Large intestine (tissue), 3 donors: ENCODE data around the gene DERA. TPM values are rescaled to one million over a fixed set of nuclear protein-coding genes. Genes with fewer than 3 reads are reported as not detected.
"Not testable (repeated sequence)": the region's sequence is repeated elsewhere in the genome, so short reads cannot be mapped to it uniquely, and the experiment has no call there.

Experiments
- DNase-seq, 2 donors: peaks; one replicate each; pipeline versions ENCODE4 v3.0.0 to v3.0.0-alpha.2; 2013
- H3K27ac ChIP-seq: one replicate; pipeline ENCODE4 v1.5.1; 2013; ENCODE audit warnings: low read length
- H3K27me3 ChIP-seq: 2 replicates; pipeline ENCODE4 v1.6.1; 2013; ENCODE audit warnings: low read length; ENCODE audit not compliant: control insufficient read depth, insufficient read depth
- H3K36me3 ChIP-seq: 2 replicates; pipeline ENCODE4 v1.6.1; 2013; ENCODE audit warnings: low read length; ENCODE audit not compliant: control insufficient read depth, insufficient read depth
- H3K4me1 ChIP-seq: one replicate; pipeline ENCODE4 v1.6.1; 2013; ENCODE audit warnings: low read length; ENCODE audit not compliant: control insufficient read depth, insufficient read depth
- H3K4me3 ChIP-seq: one replicate; pipeline ENCODE4 v1.5.1; 2013; ENCODE audit warnings: low read length
- H3K9me3 ChIP-seq: one replicate; pipeline ENCODE4 v1.6.1; 2013; ENCODE audit warnings: mild to moderate bottlenecking, low read depth, low read length, moderate library complexity; ENCODE audit not compliant: control insufficient read depth
- WGBS: methylation state at CpG from one replicate; pipeline ENCODE4 v1.1.5; 2013; ENCODE audit warnings: low lambda C conversion rate; ENCODE audit not compliant: insufficient coverage; 5-methylcytosine and 5-hydroxymethylcytosine counted together
- polyA plus RNA-seq: library from polyadenylated mRNA; unstranded; fragments of 120-200 nt; gene quantifications from one replicate; pipeline ENCODE4 v1.2.1, GENCODE V29; 2013

The DERA gene
- polyA plus RNA-seq, 1 donor, result 68.0 TPM

DNA sequence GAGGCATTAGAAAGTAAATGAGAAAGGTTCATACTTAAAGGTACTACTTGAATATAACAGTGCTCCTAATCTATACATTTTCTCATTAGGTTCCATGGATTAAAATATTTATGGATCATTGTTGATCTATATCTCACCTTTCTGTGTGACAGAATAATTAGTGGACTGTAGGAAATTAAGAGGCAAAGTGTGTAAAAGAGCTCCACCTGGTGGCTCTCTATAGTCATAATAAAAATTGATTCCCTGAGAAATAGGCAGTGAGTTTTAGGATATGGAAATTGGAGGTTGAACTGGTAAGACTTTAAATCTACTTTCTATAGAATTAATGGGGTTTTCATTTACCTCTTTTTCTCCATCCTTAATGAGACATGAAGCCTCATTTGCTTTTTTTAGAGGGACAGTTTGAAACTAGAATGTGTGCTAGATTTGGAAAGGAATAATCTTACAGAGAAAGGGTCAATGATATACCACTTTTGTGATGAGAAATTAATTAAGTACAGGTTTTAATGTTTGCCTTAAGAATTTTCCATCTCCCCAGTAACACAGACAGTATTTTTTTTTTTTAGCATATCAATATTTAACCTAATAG is 11.8 kb upstream of the DERA start:
- Histone ChIP-seq H3K36me3 (peaks cover 65% of the 10 kb centered on the region), H3K27ac (no peak overlapping the region)

DNA sequence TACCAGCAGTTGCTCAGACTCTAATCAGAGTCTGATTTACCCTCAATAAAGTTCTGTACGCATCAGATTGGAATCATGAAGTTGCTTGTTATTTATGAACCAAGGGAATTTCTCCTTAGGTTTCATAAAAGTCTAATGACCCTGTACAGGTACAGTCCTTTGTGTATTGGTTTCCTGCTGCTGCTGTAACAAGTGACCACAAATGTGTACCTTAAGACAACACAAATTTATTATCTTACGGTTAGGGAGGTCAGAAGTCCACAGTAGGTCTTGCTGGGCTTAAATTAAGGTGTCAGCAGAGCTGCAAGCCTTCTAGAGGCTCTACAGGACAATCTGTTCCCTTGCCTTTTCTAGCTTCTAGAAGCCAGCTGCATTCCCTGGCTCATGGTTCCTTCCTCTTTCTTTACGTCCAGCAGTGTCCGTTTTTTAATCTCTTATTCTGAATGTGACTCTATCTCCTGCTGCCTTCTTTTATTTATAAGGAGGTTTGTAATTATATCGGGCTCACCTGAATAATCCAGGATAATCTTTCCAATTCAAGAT is 6.7 kb upstream of the DERA start:
- Histone ChIP-seq H3K4me3 (no peak overlapping the region), H3K36me3 (peaks cover 49% of the 10 kb centered on the region), H3K27ac (no peak overlapping the region), H3K27me3 (no peaks in the 10 kb centered on the region), H3K9me3 (no peaks in the 10 kb centered on the region), H3K4me1 (no peaks in the 10 kb centered on the region)
- WGBS, result 90% methylated on average over 2 of the region's 5 CpGs
- no peak for DNase-seq

More for the DNA sequence above, 11.8 kb upstream of the DERA start:
- DNase-seq, result no peak
- H3K4me1 ChIP-seq, result no peaks in the 10 kb centered on the region
- H3K4me3 ChIP-seq, result no peak overlapping the region
- H3K9me3 ChIP-seq, result no peaks in the 10 kb centered on the region
- no peaks in the 10 kb centered on the region for H3K27me3 ChIP-seq

DNA sequence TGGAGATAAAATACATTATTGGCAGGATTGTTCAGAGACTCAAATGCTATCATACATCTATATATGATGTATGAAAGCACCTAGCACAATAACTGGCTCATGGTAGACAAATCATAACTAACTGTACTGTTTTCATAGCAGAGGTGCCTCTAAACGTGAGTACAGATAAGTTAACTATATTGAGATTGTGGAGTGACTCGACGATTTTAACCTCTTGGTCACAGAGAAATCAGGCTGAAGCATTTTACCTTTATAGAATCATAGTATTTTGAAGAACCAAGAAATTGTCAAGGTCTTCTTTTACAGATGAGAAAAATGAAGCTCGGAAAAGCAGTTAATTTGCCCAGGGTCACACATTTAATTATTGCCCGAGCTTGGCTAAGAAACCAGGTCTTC is 666 bp upstream of the DERA start:
- Histone ChIP-seq H3K4me1 (no peaks in the 10 kb centered on the region), H3K27ac (peak overlapping the region; percentile 97), H3K4me3 (no peak overlapping the region), H3K27me3 (no peaks in the 10 kb centered on the region), H3K9me3 (no peaks in the 10 kb centered on the region), H3K36me3 (peaks cover 5% of the 10 kb centered on the region)
- no peak for DNase-seq
- 54% methylated on average over 3 of the region's 5 CpGs for whole genome bisulfite sequencing

DNA sequence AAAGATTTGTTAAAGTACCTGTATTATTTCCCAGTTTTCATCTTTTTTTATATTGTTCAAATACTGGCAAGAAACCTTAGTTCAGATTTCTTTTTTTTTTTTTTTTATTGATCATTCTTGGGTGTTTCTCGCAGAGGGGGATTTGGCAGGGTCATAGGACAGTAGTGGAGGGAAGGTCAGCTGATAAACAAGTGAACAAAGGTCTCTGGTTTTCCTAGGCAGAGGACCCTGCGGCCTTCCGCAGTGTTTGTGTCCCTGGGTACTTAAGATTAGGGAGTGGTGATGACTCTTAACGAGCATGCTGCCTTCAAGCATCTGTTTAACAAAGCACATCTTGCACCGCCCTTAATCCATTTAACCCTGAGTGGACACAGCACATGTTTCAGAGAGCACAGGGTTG is 799 bp downstream of the DERA start:
- H3K9me3 ChIP-seq, H3K4me1 ChIP-seq, DNase-seq, H3K36me3 ChIP-seq, H3K27me3 ChIP-seq: not testable (repeated sequence)
- WGBS, result no CpG with 5 or more reads among the region's 5 CpGs
- Histone ChIP-seq H3K4me3 (peak overlapping the region; percentile 75), H3K27ac (peak overlapping the region; percentile 97)

DNA sequence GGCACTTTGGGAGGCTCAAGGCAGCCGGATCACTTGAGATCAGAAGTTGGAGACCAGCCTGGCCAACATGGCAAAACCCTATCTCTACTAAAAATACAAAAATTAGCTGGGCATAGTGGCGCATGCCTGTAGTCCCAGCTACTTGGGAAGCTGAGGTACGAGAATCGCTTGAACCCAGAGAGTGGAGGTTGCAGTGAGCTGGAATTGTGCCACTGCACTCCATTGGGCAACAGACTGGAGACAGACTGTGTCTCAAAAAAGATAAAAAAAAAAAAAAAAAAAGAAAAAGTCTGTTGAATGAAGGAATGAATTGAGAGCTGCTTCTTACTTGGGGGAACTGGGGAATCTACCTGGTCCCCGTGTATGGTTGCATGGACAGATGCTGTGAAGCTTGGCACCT is 3.0 kb downstream of the DERA start:
- DNase-seq, H3K9me3 ChIP-seq, H3K4me1 ChIP-seq, H3K27me3 ChIP-seq, H3K4me3 ChIP-seq, H3K36me3 ChIP-seq, H3K27ac ChIP-seq: not testable (repeated sequence)
- no CpG with 5 or more reads among the region's 5 CpGs for WGBS

DNA sequence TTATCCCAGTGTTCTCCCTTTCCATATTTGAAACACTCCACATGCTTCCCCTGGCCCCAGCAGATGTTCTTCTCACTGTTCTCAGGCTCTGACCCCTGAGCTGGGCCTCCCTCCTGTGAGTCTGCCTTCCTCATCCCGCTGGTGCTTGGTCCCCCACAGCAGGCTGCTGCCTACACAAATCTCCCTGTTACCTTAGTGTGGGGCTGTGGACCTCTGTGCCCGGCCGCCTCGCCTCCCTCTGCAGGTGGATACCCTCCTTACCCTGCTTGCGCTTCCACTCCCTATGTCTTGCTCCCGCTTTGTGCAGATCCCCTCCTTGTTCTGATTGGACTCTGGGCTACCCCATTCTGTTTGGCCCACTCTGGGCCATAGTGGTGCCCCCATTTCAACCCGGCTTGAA is 6.9 kb downstream of the DERA start:
- H3K36me3 ChIP-seq, result peaks cover 4% of the 10 kb centered on the region
- DNase-seq, result no peak
- H3K4me1 ChIP-seq, result no peaks in the 10 kb centered on the region
- no peaks in the 10 kb centered on the region for H3K9me3 ChIP-seq
- WGBS, result no CpG with 5 or more reads among the region's 7 CpGs
- no peaks in the 10 kb centered on the region for H3K27me3 ChIP-seq
- H3K27ac ChIP-seq, result no peak overlapping the region
- H3K4me3 ChIP-seq, result no peak overlapping the region

DNA sequence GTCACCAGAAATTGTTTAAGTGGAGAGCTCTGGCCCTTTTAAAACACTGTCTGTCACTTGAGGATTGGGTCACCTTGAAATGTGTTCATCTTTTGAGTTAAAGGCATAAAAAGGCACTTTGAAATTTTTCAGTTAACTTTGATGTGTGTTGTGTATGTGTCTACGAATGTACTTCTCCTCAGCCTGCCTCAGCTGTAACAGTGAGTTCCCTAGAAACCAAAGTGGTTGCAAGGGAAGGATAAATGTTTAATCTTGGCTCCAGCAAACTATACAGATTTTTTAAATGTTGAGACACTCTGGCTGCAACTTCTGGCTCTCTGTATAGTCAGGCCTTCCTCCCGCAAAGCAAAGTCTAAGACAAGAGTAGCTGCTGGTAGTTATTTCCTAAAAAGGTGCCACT is 8.3 kb downstream of the DERA start:
- DNase-seq, result peak; percentile 18 to 24
- Histone ChIP-seq H3K36me3 (peaks cover 4% of the 10 kb centered on the region), H3K4me3 (no peak overlapping the region), H3K27ac (no peak overlapping the region), H3K9me3 (no peaks in the 10 kb centered on the region), H3K27me3 (no peaks in the 10 kb centered on the region), H3K4me1 (no peaks in the 10 kb centered on the region)
- no CpG with 5 or more reads among the region's 2 CpGs for WGBS

DNA sequence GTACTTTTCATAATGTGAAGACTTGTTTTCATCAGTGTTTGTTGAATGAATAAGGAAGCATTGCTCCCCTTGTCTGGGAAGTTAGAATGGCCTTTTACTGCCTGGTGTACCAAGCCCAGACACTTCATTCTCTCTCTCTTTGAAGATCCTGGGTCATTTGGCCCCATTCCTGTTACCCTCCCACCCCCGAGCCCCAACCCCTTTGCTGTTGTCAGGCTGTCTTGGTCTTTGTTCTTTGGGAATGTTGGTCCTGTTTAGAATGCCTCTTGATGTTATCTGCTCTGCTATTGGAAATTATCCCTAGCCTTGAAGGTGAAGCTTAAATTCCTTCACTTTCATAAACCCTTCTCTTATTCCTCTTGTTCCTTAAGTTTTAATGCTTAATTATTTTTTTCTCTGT is 13.8 kb downstream of the DERA start:
- no peak for DNase-seq
- Histone ChIP-seq H3K4me1 (no peaks in the 10 kb centered on the region), H3K27me3 (no peaks in the 10 kb centered on the region), H3K4me3 (no peak overlapping the region), H3K36me3 (peaks cover 4% of the 10 kb centered on the region), H3K27ac (no peak overlapping the region), H3K9me3 (no peaks in the 10 kb centered on the region)
- WGBS, result no CpG with 5 or more reads among the region's 1 CpG

DNA sequence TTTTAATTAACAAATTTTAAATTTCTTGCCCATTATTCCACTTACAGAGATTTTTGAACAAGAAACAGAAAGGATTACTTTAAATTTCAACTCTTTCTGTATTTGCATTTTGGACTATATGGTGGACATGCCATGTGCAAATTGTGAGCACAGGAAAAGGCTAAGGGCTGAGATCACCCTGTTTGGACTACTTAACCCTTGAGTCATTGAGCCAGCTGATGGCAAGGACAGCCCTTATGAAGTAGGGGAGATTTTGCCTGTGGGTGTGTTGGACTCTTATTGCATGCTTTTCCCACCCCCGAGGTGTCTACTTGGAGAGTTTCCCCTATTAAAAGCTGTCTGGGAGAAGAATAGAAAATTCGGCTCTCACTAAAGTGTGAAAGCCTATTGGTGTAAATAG is 17.2 kb downstream of the DERA start:
- H3K9me3 ChIP-seq, result no peaks in the 10 kb centered on the region
- DNase-seq, result no peak
- H3K4me1 ChIP-seq, result no peaks in the 10 kb centered on the region
- H3K27ac ChIP-seq, result no peak overlapping the region
- H3K4me3 ChIP-seq, result no peak overlapping the region
- H3K36me3 ChIP-seq, result peaks cover 4% of the 10 kb centered on the region
- no CpG with 5 or more reads among the region's 2 CpGs for WGBS
- H3K27me3 ChIP-seq, result no peaks in the 10 kb centered on the region

DNA sequence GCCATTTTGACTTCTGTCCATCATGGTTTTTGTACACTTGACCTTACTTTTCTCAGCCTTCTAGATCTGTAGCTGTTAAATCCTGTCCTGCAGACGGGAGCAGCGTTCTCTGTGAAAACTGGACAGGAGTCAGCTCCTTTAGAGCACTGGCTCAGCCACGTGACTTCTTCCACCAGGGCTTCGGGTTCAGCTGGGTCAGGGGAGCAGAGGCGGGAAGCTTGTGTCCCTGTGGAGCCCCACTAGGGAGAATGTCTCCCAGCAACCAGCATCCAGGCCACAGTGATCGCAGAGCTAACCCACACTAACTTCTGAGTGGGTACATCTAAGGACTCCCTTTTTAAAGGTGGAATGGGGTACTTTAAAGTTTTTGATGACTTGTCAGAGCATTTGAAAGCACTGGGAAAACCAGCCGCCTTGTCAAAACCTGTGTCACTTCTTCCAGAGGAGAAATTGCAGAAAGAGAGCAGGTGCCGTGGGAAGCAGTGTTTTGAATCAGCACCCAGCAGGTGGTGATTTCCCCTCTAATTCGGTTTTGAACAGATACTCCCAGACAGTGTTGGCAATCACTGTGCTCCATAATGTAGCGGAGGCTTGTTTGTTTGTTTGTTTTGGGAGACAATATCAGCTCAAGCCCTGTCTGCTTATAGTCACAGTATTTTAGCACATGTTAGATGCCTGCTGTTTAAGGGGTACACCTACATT is 17.9 kb downstream of the DERA start:
- 56% methylated on average over 2 of the region's 10 CpGs for WGBS
- H3K27ac ChIP-seq, result no peak overlapping the region
- no peak for DNase-seq
- H3K4me3 ChIP-seq, result no peak overlapping the region
- peaks cover 4% of the 10 kb centered on the region for H3K36me3 ChIP-seq
- H3K27me3 ChIP-seq, result no peaks in the 10 kb centered on the region
- H3K9me3 ChIP-seq, result no peaks in the 10 kb centered on the region
- H3K4me1 ChIP-seq, result no peaks in the 10 kb centered on the region

DNA sequence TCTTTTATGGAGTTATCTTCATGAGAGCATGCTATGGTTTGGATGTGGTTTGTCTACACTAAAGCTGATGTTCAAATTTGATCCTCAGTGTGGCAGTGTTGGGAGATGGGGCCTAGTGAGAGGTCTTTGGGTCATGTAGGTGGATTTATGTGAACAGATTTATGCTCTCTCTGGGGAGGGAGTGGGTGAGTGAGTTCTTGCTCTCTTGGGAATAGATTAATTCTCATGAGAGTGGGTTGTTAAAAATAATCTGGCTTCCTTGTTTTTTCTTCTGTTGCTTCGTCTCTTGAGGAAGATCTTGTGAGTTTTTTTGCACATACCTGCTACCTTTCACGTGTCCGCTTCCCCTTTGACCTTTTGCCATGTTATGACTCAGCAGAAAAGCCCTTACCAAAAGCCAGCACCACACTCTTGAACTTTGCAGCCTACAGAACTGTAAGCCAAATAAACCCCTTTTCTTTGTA is 20.5 kb downstream of the DERA start:
- Histone ChIP-seq H3K27ac (no peak overlapping the region), H3K4me3 (no peak overlapping the region), H3K27me3 (no peaks in the 10 kb centered on the region), H3K36me3 (peaks cover 5% of the 10 kb centered on the region), H3K9me3 (no peaks in the 10 kb centered on the region), H3K4me1 (no peaks in the 10 kb centered on the region)
- WGBS, result 92% methylated on average over 3 of the region's 3 CpGs
- DNase-seq, result no peak
